HCT116 (cell line): ENCODE results near the gene DOCK10.

ENCODE experiments used
- ATF3 ChIP-seq: IDR thresholded peaks from 2 replicates; pipeline ENCODE4 v1.6.1; 2012
- CEBPB ChIP-seq: IDR thresholded peaks from 2 replicates; pipeline ENCODE4 v1.6.1; 2012; ENCODE audit warnings: low read depth
- CTCF ChIP-seq, 3 experiments: fragments of 200-600 bp in 1 of 3; sonication (generic) in 1 of 3; IDR thresholded peaks in 2 of 3; conservative IDR thresholded peaks in 1 of 3; 2 replicates each; pipeline ENCODE4 v1.5.1; 2012 to 2017; ENCODE audit warnings: low read depth in 2 of 3, low read length in 2 of 3, antibody characterized with exemption in 1 of 3, borderline replicate concordance in 1 of 3, control low read depth in 1 of 3, mild to moderate bottlenecking in 1 of 3, mixed read lengths in 1 of 3, mixed run types in 1 of 3, moderate library complexity in 1 of 3; ENCODE audit not compliant: insufficient read depth in 1 of 3
- REST ChIP-seq: IDR thresholded peaks from 2 replicates; pipeline ENCODE4 v1.6.1; 2012; ENCODE audit warnings: low read depth
- ZBTB33 ChIP-seq: IDR thresholded peaks from 2 replicates; pipeline ENCODE4 v1.6.1; 2011; ENCODE audit warnings: mild to moderate bottlenecking, low read length, moderate library complexity; ENCODE audit not compliant: insufficient replicate concordance; ENCODE audit errors: extremely low read depth

- no peak for TF ChIP-seq CTCF (IDR thresholded peaks at IDR 0.05 in 2 of 3, conservative IDR thresholded peaks at IDR 0.05 in 1 of 3; ENCODE audit: borderline replicate concordance in 1 of 3, insufficient read depth in 1 of 3, low read depth in 2 of 3, low read length in 2 of 3)
- TF ChIP-seq REST, result no peak
- no peak for TF ChIP-seq ZBTB33
- TF ChIP-seq ATF3, result no peak
- TF ChIP-seq CEBPB, result no peak
Measured at GRCh38 chr2:224798180-224798579, 244.1 kb downstream of the DOCK10 start.
